Measurements from ENCODE around the gene WDR44. TPM values are rescaled to one million over a fixed set of nuclear protein-coding genes. Genes with fewer than 3 reads are reported as not detected.
"Not testable (repeated sequence)": the region's sequence is repeated elsewhere in the genome, so short reads cannot be mapped to it uniquely, and the experiment has no call there.

WDR44 gene
- total RNA-seq, 1 donor from 2014 or later, result 12.0 TPM

DNA sequence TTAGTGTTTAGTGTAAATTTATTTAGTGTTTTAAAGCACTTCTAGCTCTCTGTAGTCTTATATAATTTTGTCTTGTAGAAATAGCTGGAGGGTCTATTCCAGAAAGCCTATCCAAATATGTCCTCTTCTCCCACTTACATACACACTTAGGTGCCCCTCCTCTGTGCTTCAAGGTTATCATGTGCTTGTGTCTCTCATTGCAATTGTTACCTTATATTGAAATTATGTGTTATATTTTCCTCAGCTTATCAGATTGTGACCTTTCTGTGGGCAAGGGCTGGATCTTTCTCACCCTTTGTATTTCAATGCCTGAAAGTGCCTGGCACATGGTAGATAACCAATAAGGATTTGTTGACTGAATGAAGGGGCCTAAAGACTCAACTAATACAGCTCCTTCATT lies 18.4 kb downstream of the WDR44 start:
- ATAC-seq, result no peak

DNA sequence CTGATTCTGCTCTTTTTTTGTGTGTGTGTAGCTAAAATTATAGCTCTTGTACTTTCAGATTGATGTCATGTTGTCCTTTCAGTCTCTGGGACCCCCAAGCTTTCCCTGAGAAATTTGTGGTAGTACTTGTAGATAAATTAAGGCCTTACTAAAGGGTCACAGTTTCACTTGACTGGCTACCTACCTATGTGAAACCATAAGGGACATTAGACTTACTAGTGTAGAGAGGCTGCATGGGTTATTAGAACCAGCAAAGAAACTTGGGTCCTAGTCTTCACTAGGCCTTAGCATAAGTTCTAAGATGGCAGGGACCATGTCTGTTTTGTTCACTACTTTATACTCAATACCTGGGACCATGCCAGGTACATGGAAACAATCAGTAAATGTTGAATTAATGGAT lies 21.4 kb downstream of the WDR44 start:
- no peak for ATAC-seq

DNA sequence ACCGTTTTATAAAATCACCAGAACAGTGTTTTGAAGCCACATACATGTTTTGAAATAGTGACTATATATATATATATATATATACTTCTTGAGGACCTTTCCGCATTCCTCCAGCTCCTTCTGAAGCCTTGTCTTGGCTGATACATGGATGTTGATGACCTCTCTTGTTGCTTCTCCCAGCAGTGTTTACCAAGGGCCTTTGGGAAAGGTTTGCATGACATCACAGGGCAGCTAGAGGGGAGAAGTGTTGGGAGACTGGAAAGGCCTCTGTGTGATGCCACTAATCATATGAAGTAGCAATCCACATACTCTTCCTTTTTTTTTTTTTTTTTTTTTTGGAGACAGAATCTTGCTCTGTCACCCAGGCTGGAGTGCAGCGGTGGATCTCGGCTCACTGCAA lies 22.5 kb downstream of the WDR44 start:
- no peak for ATAC-seq

DNA sequence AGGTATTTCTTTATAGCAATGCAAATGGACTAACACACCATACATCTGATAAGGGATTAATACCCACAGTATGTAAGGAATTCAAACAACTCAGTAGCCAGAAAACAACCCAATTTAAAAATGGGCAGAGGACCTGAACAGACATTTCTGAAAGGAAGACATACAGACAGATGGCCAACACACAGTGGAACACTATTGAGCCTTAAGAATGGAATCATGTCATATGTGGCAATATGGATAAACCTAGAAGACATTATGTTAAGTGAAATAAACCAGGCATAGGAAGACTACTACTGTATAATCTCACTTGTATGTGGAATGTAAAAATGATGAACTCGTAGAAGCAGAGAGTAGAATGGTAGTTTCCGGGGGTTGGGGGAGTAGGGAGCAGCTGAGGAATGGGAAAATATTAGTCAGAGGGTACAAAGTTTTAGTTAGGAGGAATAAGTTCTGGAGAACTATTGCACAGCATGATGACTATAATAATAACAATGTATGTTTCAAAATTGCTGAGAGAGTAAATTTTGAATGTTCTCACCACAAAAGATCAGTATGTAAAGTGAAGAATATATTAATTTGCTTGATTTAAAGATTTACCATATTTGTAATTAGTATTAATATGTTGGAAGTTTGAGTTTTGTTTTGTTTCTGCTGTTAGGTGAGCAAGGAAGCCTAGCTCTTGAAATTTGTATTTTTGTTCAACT lies 25.2 kb downstream of the WDR44 start:
- no peak for ATAC-seq

DNA sequence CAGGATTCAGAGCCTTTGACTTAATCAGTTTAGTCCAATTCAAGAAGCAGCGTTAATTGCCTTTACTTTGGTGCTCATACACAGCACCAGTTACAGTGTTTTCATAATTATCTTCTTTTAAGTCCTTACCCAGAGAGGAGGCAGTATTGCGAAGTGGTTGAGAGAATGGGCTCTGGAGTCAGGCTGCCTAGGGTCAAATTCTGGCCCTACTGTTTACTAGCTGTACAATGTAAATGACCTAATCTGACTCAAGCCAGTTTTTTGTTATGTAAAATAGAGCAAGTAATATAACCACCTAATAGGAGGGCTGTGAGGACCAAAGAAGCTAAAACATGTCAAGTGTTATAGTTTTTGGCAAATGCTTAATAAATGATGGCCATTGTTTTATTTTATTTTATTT lies 27.6 kb downstream of the WDR44 start:
- ATAC-seq, result no peak

DNA sequence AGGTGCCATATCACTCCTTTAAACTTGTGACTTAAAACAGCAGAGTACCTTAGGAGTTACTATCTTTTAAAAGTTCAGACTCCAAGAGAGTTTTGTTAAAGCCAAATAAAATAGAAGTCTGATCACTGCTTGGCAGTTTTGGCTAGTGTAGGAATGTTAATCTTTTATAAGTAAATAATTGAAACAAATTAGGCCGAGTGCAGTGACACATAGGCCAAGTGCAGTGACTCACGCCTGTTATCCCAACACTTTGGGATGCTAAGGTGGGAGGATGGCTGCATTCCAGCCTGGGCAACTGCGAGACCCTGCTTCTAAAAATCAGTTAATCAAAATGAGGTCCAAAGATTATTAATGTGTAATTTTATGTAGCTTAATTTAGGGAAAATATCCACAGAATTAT lies 37.2 kb downstream of the WDR44 start:
- no peak for ATAC-seq

DNA sequence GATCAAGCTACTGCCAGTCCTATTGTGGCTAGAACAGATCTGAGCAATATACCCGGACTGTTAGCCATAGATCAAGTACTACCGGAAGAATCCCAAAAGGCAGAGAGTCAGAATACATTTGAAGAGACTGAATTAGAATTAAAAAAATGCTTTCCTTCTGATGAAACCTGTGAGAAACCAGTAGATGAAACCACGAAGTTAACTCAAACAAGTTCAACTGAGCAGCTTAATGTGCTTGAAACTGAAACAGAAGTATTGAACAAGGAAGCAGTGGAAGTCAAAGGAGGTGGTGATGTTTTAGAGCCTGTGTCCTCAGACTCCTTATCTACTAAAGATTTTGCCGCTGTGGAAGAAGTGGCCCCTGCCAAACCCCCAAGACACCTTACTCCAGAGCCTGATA lies 46.8 kb downstream of the WDR44 start:
- ATAC-seq, result no peak

DNA sequence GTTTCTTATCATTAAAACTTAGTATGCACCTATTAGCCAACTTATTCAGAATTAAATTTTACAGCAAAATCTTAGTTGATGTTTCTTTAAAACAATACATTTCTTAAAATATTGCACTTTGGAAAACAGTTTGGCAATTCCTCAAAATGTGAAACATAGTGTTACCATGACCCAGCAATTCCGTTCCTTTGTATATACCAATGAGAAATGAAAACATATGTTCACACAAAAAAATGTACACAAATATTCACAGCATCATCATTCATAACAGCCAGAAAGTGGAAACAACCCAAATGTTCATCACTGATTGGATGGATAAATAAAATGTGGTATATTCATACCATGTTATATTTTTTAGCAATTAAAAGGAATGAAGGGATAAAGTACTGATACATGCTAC lies 50.2 kb downstream of the WDR44 start:
- ATAC-seq, result no peak

DNA sequence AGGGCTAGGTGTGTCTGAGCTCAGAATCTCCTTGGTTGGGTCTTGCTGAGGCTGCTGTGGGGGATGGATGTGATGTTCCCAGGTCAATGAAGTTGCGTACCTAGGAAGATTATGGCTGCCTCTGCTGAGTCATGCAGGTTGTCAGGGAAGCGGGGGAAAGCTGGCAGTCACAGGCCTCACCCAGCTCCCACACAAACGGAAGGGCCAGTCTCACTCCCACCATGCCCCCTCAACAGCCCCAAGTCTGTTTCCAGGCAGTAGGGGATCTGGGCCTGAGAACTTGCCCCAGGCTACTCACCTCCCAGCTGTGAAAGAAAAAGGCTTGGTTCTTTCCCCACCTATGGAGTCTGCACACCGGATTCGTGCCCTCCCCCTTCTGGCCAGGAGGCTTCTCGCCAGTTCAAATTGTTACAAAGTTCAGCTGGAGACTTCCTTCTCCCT lies 72.9 kb downstream of the WDR44 start:
- no peak for ATAC-seq

DNA sequence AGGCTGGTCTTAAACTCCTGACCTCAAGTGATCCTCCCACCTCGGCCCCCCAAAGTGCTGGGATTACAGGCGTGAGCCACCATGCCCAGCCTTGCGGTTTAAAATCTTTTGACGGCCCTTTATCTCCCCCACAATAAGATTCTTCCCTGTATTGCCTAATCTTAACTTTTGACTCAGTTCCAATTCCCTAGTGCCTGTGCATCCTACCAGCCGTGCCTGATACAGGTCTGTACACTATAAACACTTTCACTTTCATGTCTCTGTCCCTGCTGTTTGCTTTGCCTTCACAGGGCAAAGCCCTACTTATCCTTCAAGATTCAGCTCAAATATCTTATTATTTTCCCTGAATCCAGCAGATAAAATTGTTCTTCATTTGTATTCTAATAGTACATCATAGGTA lies 74.6 kb downstream of the WDR44 start:
- ATAC-seq, result peak; percentile 53

DNA sequence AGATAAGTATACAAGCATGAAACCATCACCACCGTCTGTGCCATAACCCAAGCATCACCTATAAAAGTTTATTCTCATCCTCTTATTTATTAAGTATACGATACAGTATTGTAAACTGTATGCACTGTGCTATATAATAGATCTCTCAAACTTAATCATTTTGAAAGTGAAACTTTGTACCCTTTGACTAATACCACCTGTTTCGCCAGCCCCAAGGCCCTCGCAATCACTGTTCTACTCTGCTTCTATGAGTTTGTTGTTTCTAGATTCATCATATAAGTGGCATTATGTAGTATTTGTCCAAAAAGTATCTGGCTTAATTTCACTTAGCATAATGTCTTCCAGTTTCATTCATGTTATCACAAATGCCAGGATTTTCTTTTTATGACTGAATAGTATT lies 77.7 kb downstream of the WDR44 start:
- no peak for ATAC-seq

DNA sequence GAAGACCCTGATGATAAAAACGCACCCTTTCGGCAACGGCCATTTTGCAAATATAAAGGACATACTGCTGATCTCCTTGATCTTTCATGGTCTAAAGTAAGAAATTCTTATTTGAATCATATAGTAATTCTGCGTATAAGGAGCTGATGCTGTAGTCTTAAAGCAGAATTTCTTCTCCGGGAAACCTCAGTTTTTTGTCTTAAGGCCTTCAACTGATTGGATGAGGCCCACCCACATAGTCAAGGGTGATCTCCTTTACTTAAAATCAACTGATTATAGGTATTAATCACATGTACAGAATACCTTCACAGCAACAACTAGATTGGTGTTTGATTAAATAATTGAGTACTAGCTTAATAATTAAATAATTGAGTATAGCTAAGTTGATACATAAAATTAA lies 86.9 kb downstream of the WDR44 start:
- ATAC-seq, result no peak

DNA sequence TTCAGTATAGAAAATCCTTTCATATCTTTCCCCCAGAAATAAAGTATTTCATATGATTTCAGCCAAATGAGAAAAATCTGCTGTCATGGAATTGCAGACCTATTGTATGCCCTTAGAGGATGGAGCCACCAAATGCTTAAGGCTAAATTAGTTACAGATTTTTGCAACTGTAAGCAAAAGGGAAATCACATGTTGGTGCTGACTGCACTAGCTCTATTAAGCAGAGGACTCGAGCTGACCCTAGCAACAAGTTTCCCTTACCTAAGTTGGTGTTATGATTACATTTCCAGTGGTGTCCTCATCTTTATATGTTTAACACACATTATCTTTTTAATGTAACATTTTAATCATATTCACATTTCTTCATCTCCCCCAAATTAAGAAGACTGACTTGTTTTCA lies 91.4 kb downstream of the WDR44 start:
- ATAC-seq, result no peak

DNA sequence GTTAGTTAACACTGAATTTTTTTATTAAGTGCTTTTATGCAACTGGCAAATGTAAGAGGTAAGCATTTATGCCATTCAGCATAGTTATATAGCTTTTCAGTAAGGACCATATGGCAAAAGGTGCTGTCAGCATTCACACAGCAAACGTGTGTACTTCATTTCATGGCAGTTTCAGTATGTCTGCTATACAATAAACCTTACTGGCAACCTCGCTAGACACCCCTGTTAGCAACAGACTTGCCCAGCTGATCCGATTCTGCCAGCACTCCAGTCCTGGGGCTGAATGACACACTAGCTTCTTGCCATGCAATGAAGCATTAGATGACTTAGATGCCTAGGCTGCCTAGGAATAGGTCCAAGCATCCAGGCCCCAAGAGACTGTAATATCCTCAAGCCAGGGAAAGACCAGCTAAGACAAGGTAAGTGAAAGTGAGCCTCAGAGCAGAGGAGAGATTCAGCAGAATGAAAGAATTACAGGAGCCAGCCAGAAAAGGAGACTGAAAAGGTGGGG lies 102.4 kb downstream of the WDR44 start:
- ATAC-seq, result no peak

DNA sequence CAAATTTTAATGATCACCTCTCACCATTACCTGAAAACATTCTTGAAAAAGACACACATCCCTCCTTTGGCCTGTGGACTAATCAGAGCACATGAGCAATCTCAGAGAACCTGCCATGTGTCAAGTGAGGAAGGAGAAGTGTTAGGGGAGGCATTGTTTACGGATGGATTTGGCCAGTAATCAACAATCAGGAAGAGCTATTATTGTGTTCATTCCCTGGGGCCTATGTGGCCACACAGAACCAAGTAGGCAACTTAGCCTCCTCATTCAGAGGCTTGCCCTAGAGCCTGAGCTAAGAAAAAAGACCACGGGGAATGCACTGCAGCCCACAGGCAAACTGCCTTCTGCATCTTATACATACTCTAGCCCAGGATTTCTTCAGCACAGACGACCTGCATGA lies 109.1 kb downstream of the WDR44 start:
- no peak for ATAC-seq

DNA sequence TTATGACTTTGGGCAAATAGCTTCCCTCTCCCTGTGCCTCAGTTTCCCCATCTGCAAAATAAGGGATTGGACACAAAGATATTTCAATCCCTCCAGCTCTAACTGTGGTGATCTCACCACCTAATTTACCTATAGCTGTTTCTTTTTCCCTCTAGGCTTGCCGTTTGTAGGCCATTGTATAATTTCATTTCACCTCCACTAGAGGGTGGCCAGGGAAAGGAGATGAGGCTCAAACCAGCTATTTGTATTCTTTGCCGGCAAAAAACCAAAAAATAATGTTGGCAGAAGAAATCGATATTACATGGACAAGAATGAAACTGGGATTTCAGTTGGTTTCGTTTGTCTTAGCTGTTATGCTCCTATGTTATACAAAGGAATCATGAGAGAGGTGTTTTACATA lies 113.6 kb downstream of the WDR44 start:
- ATAC-seq, result no peak

DNA sequence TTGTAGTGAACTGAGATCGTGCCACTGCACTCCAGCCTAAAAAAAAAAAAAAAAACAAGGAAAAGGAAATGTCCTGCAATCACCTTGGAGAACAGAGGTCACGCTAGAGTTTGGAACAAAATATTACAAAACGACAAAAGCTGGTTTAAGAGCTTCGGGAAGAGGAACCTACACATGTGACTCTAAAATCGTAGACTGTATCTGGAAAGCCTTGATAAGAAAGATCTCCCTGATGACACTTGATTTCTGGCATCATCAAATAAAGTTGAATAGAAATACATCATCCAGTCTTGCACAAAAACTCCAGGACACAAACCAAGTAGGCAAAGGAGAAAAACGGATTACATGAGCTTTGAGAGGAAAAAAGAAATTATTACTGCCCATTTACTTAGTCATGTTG lies 118.6 kb downstream of the WDR44 start:
- ATAC-seq, result no peak

DNA sequence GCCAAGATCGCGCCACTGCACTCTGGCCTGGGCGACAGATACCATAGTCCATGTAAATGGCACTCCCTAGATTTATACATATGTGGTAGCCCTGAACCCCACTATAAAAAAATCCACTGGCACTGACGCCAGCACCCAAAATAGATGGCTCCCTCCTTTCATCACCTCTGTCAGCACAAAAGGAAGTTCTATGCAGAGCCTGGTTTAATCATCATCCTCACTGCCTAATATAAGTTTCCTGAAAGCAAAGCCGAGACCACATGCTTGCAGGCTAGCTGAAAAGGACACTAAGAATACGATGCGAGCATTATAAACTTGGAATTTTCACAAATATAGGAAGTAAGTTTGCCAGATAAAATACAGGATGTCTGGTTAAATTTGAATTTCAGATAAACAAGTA lies 122.2 kb downstream of the WDR44 start:
- no peak for ATAC-seq

DNA sequence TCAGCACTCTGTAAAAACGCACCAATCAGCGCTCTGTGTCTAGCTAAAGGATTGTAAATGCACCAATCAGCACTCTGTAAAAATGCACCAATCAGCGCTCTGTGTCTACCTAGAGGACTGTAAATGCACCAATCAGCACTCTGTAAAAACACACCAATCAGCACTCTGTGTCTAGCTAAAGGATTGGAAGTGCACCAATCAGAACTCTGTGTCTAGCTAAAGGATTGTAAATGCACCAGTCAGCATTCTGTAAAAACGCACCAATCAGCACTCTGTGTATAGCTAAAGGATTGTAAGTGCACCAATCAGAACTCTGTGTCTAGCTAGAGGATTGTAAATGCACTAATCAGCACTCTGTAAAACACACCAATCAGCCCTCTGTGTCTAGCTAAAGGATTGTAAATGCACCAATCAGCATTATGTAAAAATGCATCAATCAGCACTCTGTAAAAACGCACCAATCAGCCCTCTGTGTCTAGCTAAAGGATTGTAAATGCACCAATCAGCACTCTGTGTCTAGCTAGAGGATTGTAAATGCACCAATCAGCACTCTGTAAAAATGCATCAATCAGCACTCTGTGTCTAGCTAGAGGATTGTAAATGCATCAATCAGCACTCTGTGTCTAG lies 124.9 kb downstream of the WDR44 start:
- ATAC-seq, result not testable (repeated sequence)

DNA sequence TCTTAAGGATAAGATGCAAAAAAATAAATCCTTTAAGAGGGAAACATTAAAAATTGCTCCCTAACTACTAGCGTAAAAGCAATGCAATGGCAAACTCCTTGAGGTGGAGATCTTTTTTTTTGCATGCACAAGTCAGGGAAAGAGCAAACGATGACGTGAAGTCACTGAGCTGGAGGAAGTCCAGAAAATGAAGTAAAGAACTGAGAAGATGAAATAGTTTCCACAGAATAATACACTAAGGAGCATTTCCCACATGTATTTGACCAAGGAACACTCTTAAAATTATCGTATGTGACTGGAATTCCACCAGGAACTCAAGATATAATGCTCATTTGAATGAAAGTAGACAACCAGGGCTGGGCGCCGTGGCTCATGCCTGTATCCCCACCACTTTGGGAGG lies 128.7 kb downstream of the WDR44 start:
- ATAC-seq, result no peak

DNA sequence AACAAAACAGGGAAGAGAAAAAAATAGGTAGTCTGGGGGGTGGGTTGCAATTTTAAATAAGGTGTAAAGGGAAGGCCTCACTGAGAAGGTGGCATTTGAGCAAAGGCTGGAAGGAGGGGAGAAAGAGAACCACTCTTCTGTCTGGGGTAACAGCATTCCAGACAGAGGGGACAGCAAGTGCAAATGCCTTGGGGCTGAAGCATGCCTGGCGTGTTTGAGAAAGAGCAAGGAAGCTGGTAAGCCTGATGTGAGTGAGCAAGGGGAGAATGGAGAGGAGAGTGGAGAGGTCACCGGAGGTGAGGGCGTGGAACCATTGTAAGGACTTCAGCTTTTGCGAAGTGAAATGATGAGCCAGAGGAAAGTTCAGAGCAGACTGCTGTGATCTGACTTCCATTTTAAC lies 130.0 kb downstream of the WDR44 start:
- no peak for ATAC-seq

DNA sequence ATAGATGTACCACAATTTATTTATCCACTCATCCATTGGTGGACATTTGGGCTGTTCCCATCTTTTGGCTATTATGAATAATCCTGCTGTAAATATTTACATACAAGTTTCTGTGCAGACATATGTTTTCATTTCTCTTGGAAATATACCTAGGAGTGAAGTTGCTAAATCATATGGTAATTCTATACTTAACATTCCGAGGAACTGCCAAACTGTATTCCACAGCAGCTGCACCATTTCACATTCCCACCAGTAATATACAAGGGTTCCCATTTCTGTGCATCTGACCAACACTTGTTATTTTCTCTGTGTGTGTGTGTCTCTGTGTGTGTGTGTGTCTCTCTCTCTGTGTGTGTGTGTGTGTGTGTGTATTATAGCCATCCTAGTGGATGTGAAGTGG lies 134.3 kb downstream of the WDR44 start:
- ATAC-seq, result no peak

DNA sequence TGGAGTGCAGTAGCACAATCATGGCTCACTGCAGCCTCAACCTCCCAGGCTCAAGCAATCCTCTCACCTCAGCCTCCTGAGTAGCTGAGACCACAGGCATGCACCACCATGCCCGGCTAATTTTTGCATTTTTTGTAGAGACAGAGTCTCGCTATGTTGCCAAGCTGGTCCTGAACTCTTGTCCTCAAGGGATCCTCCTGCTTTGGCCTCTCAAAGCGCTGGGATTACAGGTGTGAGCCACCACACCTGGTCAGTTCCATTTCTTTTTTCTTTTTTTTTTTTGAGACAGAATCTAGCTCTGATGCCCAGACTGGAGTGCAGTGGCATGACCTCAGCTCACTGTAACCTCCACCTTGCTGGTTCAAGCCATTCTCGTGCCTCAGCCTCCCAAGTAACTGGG lies 136.5 kb downstream of the WDR44 start:
- not testable (repeated sequence) for ATAC-seq

DNA sequence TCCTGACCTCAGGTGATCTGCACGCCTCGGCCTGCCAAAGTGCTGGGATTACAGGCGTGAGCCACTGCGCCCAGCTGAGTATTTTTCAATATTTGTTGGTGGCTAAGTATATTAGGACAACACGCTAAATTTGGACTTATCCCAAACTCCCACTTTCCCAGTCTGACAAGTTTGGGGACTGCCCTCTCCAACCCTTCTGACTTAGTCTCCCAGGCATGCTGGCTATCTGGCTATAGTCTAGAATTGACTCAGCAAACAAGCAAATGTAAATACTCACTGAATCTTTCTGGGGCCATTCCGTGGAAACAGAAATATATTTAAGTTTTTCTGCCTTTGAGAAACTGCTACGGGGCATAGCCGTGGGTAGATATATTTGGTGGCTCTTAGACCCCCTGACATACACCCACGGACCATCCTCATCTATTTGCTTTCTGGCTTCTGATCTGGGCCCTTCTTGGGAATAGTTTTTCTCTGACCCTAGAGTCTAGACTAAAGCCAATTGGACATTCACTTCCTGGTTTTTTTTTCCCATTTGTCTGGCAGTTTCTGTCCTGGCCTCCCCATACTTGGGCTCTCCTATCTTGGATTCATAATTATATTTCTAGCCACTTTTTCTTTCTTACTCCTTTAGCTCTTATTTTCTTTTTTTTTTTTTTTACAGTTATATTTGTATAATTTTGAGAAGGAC lies 138.5 kb downstream of the WDR44 start:
- peak; percentile 38 for ATAC-seq

Data from esophagus mucosa (tissue), 1 donor.